GOT3 (cell line): Measurements from ENCODE around the gene FBXO39.
"Not testable (repeated sequence)": the region's sequence is repeated elsewhere in the genome, so short reads cannot be mapped to it uniquely, and the experiment has no call there.

Experiments
- DNase-seq: peaks from one replicate; lab custom pipeline; 2025; ENCODE audit warnings: mixed read lengths; lab: John Stamatoyannopoulos, UW

FBXO39 gene

GRCh38 chr17:6775871-6776405 lies at the start of gene FBXO39:
FBXO39 (plus strand) TSS chr17:6776215; CDS start chr17:6779869, 3,654 bp downstream.
- DNase-seq = no peak

DNA sequence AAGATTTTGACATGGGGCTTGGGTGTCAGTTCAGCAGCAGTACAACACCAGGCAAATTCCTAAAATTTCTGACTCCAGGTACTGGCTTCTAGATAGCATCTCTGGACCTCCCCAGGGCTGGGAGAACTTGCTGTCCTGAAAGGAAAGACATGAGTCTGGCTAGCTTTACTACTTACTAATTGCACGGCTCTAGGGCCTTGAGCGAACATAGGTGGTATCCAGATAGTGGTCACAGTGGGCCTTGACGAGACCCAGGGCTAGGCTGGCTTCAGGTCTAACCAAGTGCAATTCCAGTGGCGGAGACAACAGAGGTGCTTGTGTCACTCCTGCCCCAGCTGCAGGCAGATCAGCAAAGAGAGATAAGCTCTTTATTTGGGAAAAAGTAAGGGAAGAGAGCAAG lies 46.5 kb upstream of the FBXO39 start:
- no peak for DNase-seq

GRCh38 chr17:6746665-6747064 lies 29.4 kb upstream of the FBXO39 start:
- not testable (repeated sequence) for DNase-seq

- DNase-seq = no peak
Measured at GRCh38 chr17:6748617-6749016, 27.4 kb upstream of the FBXO39 start.

GRCh38 chr17:6749519-6749918 lies 26.5 kb upstream of the FBXO39 start:
- DNase-seq = no peak

- peak; percentile 31 for DNase-seq
Measured at GRCh38 chr17:6752068-6752909, 23.7 kb upstream of the FBXO39 start.

DNA sequence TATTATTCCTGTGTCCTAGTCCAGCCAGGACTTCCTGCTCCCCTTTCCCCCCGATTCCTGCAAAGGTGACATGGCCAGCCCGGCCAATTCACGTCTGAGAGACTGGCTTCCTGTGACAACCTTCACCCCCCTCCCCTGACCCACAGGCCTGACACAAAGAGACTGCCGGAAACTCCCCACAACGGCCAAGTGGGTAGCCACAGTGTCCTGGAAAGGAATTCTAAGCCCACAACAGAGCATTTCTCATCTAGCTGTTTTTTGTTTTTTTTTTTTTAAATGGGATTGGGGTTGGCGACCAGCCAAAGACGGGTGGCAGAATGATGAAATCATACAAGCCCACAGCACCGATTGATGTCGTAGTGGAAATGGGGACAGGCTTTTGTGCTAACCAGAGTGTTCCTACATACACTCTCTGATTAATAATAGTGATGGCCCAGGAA lies 23.0 kb upstream of the FBXO39 start:
- no peak for DNase-seq

- DNase-seq = no peak
Measured at GRCh38 chr17:6753546-6753945, 22.5 kb upstream of the FBXO39 start.

DNA sequence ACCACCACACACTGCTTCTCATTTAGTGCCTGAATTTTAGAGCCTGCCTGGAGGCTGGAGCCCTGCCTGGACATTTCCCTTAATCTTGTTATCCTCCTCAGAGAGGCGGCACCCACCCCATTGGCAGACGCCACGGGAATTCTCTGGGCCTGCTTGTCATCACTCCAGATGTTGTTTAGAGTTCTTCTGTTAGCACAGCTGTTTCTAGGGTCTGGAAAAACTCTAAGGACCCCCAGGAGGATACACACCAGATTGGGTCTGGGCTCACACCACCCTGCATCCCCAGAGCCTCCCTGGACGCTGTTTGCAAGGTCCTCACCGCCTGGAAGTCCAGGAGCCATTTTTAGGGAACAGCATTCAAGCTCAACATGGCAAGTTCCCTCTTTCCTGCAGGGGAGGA lies 20.7 kb upstream of the FBXO39 start:
- no peak for DNase-seq

DNA sequence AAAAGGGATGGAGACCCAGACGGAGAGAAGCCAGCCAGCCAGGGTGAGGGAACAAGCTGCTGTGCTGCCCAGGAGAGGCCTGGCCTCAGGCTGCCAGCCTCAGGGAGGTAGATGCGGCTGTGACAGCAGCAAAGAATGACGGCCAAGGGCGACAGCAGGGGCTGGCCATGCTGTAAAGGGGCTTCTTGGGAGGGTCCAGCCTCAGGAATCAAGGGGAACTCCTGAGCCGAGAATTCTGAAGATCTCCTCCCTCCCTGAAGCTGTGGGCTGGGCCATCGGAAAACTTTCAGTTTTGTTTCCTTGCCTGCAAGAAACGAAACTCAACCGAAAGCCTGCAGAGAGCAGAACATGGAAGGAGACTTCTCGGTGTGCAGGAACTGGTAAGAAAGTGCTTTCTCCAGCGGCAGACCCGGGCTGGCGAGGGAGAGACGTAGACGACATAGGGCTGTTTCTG lies 20.3 kb upstream of the FBXO39 start, which contains the start of gene XAF1:
XAF1 (plus strand) TSS at position 316 of the 454 bp plus-strand sequence; CDS start at position 349, 33 bp downstream.
- no peak for DNase-seq

DNA sequence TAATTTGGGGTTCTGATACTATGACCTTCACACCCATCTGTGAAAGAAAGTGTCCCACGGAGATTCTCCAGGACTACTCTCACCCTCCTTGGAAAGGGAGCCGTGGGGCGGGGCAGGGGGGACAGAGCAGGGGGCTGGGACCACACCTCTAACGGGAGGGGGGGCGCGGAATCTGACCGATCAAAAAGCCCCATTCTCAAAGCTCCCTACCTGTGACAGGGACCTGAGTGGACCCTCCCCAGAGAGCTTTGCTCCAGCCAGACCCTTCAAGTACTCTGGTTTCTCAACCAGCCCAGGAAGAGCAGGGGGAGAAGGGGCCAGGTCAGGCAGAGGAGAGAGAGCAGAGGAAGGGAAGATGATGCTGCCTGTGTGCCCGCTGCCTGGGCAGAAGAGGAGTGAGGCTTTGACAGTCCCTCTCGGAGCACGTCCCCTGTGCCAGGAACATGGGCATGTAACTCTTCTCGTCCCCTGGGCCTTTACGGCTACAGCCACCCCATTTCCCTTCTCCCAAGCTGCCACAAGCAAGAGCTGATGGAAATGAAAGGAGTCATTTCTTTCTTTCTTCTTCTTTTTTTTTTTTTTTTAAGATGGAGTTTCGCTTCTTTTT lies 19.5 kb upstream of the FBXO39 start:
- DNase-seq = no peak

DNA sequence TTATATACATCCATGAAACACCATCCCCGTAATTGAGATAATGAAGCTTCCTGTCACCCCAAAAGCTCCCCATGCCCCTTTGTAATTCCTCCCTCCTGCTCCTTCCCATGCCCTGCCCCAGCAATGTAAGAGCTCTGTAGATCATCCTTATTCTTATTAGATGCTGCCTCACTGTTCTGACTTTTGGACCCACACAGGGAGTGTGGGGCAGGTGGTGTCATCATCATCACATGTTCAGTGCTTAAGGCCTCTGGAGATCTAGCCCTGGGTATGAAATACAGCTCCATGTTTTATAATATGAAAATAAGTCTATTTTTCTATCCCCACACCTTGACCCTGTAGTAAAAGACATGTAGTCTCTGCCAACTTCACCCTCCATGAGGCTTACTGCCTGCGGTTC lies 18.3 kb upstream of the FBXO39 start:
- DNase-seq = no peak

DNA sequence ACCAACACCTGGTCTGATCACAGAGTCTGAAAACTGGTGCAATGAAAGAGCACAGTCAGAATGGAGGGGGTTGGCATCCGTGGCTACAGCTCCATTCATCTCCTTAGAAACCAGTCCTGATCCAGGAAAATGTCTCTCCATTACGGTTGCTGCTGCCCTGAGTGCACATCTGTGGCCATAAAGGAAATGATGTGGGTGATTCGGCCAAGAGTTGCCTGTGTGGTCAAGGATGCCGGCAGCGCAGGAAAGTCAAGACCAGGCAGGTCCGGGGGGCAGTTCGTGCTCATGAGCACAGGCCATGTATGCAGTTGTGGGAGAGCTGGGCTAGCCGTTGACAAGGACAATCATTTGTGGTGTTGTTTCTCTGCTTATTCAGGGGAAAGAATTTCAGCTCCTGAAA lies 14.2 kb upstream of the FBXO39 start:
- DNase-seq = no peak

GRCh38 chr17:6768447-6768846 lies 7.6 kb upstream of the FBXO39 start:
- no peak for DNase-seq

DNA sequence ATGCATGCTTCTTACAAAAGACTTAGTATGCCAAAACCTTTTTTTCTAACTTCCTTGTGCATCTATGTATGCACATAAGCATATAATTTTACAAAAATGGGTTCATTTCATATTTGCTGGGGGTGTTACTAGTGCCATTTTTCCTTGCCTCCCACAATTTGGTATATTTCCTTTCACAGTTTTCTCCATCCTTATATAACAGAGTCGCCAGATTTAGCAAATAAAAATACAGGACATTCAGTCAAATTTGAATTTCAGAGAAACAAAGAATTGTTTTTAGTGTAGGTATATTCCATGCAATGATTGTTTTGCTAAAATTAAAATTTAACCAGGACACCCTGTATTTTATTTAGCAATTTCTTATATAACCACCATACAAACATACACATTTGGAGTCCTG lies 4.0 kb upstream of the FBXO39 start:
- no peak for DNase-seq

DNA sequence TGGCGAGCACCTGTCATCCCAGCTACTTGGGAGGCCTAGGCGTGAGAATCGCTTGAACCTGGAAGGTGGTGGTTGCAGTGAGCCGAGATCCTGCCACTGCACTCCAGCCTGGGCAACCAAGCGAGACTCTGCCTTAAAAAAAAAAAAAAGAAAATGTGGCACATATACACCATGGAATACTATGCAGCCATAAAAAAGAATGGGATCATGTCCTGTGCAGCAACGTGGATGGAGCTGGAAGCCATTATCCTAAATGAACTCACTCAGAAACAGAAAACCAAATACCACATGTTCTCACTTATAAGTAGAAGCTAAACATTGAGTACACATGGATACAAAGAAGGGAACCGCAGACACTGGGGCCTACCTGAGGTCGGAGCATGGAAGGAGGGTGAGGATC lies 1.1 kb upstream of the FBXO39 start:
- DNase-seq = not testable (repeated sequence)

DNA sequence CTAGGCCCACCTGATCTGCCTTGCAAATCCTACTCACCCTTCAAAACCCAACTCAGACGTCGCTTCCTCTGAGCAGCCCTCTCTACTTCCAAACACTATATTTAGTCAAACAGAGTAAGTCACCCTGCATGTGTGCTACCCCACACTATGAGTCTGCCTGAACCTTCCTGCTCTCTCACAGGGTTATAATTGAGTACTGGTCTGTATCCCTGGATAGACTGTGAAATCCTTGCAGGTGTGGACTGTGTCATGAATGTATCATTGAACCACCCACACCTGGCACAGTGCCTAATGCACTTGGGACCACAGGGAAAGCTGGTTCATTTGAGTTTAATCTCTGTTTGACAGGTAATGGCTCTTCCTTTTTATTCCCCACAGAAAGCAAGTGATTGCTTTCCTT lies 3.4 kb downstream of the FBXO39 start:
- no peak for DNase-seq

DNA sequence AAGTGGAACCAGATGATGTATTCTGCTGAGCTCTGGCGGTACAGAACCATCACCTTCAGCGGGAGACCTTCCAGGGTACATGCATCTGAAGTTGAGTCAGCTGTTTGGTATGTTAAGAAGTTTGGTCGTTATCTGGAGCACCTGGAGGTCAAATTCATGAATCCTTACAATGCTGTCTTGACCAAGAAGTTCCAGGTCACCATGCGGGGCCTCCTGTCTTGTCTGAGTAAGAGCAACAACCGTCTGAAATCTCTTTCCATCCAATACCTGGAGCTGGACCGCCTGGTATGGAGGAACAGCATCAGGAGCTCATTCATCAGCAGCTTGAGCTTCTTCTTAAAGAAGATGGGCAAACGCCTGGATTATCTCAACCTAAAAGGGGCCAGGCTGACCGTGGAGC lies 4.0 kb downstream of the FBXO39 start:
- DNase-seq = no peak

DNA sequence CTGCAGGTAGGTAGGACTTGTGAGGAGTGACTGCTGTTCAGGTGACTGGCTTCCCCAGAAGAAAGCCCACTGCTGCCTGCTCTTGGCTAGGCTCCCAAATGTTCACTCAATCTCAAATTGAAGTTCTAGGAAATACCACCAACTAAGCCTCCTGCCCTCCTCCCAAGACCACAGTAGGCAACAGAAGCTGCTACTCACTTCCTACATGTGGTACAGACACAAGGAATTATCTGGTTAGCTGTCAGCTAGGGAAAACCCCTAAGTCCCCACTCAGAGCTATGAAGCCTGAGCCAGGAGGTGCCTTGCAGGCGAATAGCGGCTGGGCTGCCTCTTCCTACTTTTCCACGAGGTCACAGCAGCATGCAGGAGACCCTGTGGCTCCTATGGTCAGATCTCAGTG lies 4.9 kb downstream of the FBXO39 start:
- DNase-seq = no peak

GRCh38 chr17:6782244-6782643 lies 6.2 kb downstream of the FBXO39 start:
- no peak for DNase-seq

DNA sequence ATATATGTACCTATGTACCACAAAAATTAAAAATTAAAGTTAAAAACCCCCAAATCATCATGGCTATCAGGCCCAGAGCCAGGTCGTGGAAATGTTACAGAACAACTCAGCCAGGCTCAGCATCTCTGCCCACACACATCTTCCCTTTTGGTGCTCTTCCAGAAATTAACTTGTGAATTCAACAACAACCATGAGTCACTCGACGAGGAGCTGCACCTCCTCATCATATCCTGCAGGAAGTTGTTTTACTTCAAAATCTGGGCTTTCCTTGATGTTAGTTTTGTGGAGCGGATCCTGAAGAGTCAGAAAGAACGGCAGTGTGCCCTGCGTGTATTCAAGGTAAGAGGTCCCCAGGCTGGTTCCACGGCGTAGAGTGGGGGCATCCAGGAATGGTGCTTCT lies 10.6 kb downstream of the FBXO39 start:
- DNase-seq = no peak

- no peak for DNase-seq
Measured at GRCh38 chr17:6787081-6787693, 11.2 kb downstream of the FBXO39 start.

DNA sequence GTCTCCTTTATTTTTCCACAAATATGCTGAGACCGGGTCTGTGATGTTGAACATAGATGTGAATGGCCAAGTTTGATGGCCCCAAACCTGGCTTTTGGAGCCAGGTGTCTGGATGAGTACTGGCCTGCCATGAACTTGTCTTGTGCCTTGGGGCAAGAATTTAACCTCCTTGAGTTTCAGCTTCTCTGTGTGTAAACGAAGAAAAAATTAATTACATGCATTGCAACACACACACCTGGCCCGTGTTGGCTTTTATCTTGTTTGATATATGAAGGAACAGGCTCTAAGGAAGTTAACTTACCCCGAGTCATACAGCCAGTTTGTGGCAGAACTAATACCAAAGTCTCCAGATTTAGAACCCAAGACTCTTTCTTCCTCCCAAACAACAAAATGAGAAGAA lies 13.1 kb downstream of the FBXO39 start:
- no peak for DNase-seq
